Dermis microvascular lymphatic vessel endothelial cell (primary cell): ENCODE data around the gene ZDHHC20. TPM values are rescaled to one million over a fixed set of nuclear protein-coding genes. Genes with fewer than 3 reads are reported as not detected.

Source experiments
- DNase-seq, 2 donors: peaks; one replicate each; pipeline versions ENCODE4 v3.0.0 to v3.0.0-alpha.2; 2010; ENCODE audit warnings: low read depth in 2 of 2
- total RNA-seq: library from RNA; depleted of rRNA; stranded (reverse); fragments of >200 nt; gene quantifications from 2 replicates; pipeline ENCODE4 v1.2.1, GENCODE V29; 2014

Gene ZDHHC20
- total RNA-seq, 1 donor from 2014 or later, result 88.7 TPM

- DNase-seq, result no peak
Observed at GRCh38 chr13:21328201-21328600, 130.9 kb downstream of the ZDHHC20 start.

- peak in 1 of 2 donors; percentile 5 for DNase-seq
Observed at GRCh38 chr13:21326155-21327031, 132.7 kb downstream of the ZDHHC20 start.

DNA sequence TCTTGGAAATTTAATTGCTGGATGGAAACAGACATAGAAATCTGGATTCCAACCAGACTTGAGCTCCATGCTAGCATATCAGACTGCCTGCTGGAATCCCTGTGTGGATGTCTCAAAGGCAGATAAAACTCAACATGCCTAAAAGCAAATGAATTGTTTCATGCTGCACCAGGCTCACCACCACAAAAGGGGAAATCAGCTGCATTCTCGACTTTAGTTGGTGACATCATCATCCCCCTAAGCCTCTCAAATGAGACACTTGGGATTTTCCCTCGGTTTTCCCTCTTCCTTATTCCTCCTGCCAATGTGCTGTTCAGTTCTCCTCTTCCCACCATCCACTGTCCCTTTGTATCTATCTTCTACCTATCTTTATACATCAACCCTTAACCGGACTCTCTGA, 134.3 kb downstream of the ZDHHC20 start:
- no peak for DNase-seq

GRCh38 chr13:21322988-21323387, 136.1 kb downstream of the ZDHHC20 start:
- no peak for DNase-seq

Other genes starting within 250 kb of the ZDHHC20 start
- gene MICU2, start 144.9 kb upstream of the ZDHHC20 start, total RNA-seq, result 26.3 and 32.9 TPM in 2 replicates
- gene FGF9, start 211.8 kb upstream of the ZDHHC20 start, total RNA-seq, result not detected in 2 replicates